Thyroid gland (tissue), 4 donors: Measurements from ENCODE around the gene ECHS1. TPM values are rescaled to one million over a fixed set of nuclear protein-coding genes. Genes with fewer than 3 reads are reported as not detected.

Source experiments
- DNase-seq, 2 donors: peaks; one replicate each; pipeline ENCODE4 v3.0.0-alpha.2; 2019
- H3K27ac ChIP-seq, 3 donors: fragments of 200-600 bp; sonication (generic); 1 replicate in 2 of 3; 2 replicates in 1 of 3; pipeline ENCODE4 v1.5.1; 2016 to 2019; ENCODE audit warnings: mild to moderate bottlenecking in 1 of 3, moderate library complexity in 1 of 3
- H3K27me3 ChIP-seq: fragments of 200-600 bp; sonication (generic); one replicate; pipeline ENCODE4 v1.5.1; 2019
- H3K36me3 ChIP-seq, 2 donors: fragments of 200-600 bp; sonication (generic); one replicate each; pipeline ENCODE4 v1.5.1; 2016 to 2019
- H3K4me1 ChIP-seq, 2 donors: fragments of 200-600 bp; sonication (generic); one replicate each; pipeline ENCODE4 v1.5.1; 2017 to 2019
- H3K4me3 ChIP-seq, 3 donors: fragments of 200-600 bp; sonication (generic); replicated peaks in 1 of 3; 1 replicate in 2 of 3; 2 replicates in 1 of 3; pipeline ENCODE4 v1.5.1; 2016; ENCODE audit warnings: mild to moderate bottlenecking in 1 of 3
- H3K9me3 ChIP-seq: fragments of 200-600 bp; sonication (generic); one replicate; pipeline ENCODE4 v1.5.1; 2017
- POLR2A ChIP-seq, 2 donors: fragments of 450-650 bp; IDR thresholded peaks; one replicate each; pipeline ENCODE4 v1.6.1; 2017; ENCODE audit warnings: antibody characterized with exemption in 2 of 2, mild to moderate bottlenecking in 2 of 2, moderate library complexity in 1 of 2
- WGBS, 2 donors: methylation state at CpG; one replicate each; pipeline ENCODE4 v1.1.5; 2017; 5-methylcytosine and 5-hydroxymethylcytosine counted together
- intact Hi-C: fragments of 100-400 bp; cut with DNase I; formaldehyde crosslinking; loops from one replicate; pipeline ENCODE4 v1.15.1; 2023
- total RNA-seq, 4 donors: library from RNA; depleted of rRNA; stranded (reverse); fragments of >200 nt; gene quantifications; one replicate each; pipeline ENCODE4 v1.2.3, GENCODE V29; 2016
- TF ChIP-seq, protein P1 (sequence below), 6 experiments: fragments of 200-600 bp in 3 of 6; fragments of 450-650 bp in 3 of 6; sonication (generic) in 3 of 6; IDR thresholded peaks; one replicate each; pipeline ENCODE4 v1.5.1; 2016 to 2019; ENCODE audit warnings: antibody characterized with exemption in 6 of 6, mild to moderate bottlenecking in 2 of 6, inconsistent platforms in 1 of 6, moderate library complexity in 1 of 6

The ECHS1 gene
- total RNA-seq, 4 donors from 2014 or later = 73.9 to 135 (median 99.5) TPM

DNA sequence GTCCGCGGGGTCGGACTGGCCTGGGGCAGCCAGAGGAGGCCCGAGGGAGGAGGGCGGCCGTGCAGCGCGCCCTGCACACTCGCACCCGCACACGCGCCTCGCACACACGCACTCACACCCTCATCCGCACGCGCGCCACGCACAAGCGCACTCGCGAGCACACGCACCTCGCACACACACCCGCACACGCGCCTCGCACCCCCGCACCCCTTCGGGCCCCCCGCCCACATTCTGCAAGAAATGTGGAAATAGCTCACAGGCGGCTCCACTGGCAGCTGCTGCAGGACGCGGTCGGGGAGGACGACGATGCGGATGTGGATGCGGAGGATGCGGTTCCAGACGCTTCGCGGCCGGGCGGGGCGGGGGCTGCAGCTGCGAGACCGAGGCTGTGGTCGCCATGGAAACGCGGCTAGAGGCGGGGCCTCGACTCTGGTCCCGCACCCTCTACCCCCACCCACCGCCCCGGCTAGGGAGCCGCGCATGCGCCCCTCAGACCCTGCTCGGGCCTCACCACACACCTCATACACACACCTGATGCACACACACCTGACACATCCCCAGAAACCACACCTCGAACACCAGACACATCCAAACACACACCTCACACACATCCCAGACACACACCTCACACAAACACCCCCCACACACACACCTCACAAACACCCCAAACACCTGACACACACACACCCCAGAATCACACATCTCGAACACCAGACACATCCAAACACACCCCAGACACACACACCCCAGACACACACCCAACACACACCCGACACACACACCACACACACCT, 36.4 kb downstream of the ECHS1 start, which contains the start of gene CALY:
Gene CALY, minus strand, starts transcription at position 320 of the 793 bp plus-strand sequence. CDS start 7,907 bp downstream, outside the sequence.
- H3K27me3 ChIP-seq = peaks cover 28% of the 10 kb centered on the region

DNA sequence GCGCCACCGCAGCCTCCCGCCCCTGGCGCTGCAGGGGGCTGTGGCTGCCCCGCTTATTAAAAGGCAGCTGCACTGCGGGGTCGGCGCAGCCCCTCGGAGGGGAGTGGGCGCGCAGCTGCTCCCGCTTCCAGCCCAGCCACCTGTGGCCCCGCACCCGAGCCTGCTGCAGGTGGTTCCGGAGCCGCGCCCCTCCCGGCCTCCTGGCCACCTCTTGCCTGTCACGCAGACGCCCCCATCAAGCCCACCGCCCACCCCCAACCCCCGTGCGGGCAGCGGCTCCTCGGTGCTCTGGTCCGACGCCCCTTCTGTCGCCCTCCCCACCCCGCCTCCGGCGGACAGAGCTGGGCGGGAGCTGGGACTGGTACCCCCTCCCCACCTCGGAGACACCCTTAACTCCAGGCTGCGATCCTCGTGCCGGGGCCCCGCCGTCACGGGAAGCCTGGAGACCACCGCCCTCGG, 37.0 kb downstream of the ECHS1 start:
- intact Hi-C loops = no loop called here
- WGBS, 2 donors = 9% methylated on average over 13 of the region's 41 CpGs; no CpG with 5 or more reads in 1 of the 2 donors
- no peak for TF ChIP-seq POLR2A (IDR thresholded peaks at IDR 0.05)
- TF ChIP-seq, protein P1, sequence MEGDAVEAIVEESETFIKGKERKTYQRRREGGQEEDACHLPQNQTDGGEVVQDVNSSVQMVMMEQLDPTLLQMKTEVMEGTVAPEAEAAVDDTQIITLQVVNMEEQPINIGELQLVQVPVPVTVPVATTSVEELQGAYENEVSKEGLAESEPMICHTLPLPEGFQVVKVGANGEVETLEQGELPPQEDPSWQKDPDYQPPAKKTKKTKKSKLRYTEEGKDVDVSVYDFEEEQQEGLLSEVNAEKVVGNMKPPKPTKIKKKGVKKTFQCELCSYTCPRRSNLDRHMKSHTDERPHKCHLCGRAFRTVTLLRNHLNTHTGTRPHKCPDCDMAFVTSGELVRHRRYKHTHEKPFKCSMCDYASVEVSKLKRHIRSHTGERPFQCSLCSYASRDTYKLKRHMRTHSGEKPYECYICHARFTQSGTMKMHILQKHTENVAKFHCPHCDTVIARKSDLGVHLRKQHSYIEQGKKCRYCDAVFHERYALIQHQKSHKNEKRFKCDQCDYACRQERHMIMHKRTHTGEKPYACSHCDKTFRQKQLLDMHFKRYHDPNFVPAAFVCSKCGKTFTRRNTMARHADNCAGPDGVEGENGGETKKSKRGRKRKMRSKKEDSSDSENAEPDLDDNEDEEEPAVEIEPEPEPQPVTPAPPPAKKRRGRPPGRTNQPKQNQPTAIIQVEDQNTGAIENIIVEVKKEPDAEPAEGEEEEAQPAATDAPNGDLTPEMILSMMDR (IDR thresholded peaks at IDR 0.05) = no peak
- Histone ChIP-seq H3K4me1 (peaks cover 14 to 22% of the 10 kb centered on the region in 2 donors), H3K9me3 (no peaks in the 10 kb centered on the region), H3K27me3 (peaks cover 28% of the 10 kb centered on the region), H3K27ac (no peak overlapping the region), H3K36me3 (no peaks in the 10 kb centered on the region), H3K4me3 (no peak overlapping the region)
- no peak for DNase-seq

More for the DNA sequence above, 36.4 kb downstream of the ECHS1 start, which contains the start of gene CALY:
- peak in 1 of 2 donors; percentile 20 for DNase-seq
- peaks cover 14 to 22% of the 10 kb centered on the region in 2 donors for H3K4me1 ChIP-seq
- intact Hi-C loops = no loop called here
- no peaks in the 10 kb centered on the region for H3K36me3 ChIP-seq
- no peak for TF ChIP-seq POLR2A (IDR thresholded peaks at IDR 0.05)
- TF ChIP-seq, protein P1 (IDR thresholded peaks at IDR 0.05) = no peak
- H3K9me3 ChIP-seq = no peaks in the 10 kb centered on the region
- WGBS, 2 donors = 24 to 49% methylated on average over 5 to 26 of the region's 63 CpGs
- no peak within 1 kb of the TSS for H3K27ac ChIP-seq
- H3K4me3 ChIP-seq = peak within 1 kb of the TSS in 1 of 3 donors; percentile 15

DNA sequence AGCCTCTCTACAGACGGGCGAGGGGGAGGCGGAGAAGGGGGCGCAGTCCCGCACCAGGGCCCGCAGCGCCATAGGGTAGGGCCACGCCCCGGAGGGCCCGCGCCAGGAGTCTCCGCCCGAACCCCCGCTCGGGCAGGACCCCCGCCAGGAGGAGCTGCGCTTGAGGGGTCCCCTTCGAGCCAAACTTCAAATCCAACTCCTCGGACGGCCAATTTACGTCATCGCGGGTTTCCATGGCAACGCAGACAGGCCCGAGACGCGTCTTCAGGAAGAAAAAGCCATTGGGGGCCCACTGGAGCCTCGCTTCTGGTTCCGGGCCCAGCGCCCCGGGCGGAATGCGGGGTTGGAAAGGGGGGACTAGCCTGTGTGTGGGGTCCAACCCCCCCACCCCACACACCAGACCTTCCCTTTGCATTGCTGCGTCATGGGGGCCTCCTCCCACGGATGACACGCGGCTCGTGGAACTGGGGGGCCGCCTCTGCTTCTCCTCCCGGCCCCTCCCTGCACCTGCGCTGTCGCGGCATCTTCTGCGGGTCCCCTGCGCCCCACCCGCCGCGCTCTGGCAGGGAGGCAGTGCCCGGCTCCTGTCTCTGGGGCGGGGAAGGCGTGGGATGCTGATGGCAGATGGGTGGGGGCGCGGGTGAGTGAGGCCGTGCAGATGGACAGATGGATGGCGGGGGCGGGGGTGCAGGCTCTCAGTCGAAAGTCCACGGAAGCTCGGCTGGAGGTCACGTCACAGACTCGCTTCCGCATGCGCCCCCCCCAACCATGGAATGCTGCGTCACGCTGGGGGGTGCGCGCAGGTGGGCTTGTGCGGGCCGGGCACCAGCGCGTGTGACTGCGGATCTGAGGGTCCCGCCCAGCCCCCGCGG, 37.7 kb downstream of the ECHS1 start:
- intact Hi-C loops = no loop called here
- DNase-seq = peak; percentile 55 to 58

DNA sequence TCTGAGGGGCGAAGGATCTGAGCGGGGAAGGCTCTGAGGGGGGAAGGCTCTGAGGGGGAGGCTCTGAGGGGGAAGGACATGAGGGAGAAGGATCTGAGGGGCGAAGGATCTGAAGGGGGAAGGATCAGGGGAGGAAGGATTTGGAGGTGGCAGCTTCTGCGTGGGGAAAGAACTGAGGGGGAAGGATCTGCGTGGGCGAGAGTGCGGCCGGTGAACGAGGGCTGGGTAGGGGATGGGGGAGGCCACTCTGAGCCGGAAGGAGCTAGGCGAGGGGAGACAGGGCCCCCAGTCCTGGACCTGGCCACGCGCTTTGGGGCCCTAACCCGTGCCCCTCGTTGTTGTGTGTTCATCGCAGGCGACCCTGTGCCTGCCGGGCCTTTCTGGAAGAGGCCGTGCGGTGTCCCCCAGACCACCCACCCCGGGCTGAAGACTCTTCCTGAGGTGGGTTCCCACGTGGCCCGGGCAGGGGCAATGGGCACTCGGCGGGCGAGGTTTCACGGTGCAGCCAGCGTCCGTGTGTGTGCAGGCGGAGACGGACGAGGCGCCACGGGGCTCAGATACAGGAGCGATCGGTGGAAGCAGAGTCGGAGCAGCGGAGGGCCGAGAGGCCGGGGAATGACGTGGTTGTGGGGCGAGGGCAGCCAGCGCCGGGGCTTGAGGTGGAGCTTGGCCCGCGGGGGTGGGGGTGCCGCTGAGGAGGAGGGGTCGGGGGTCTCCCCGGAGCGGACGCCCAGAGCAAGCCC, 38.5 kb downstream of the ECHS1 start:
- no peaks in the 10 kb centered on the region for H3K36me3 ChIP-seq
- H3K9me3 ChIP-seq = no peaks in the 10 kb centered on the region
- peaks cover 28% of the 10 kb centered on the region for H3K27me3 ChIP-seq
- H3K4me1 ChIP-seq = peaks cover 14 to 22% of the 10 kb centered on the region in 2 donors
- no peak for DNase-seq
- H3K27ac ChIP-seq = no peak overlapping the region
- WGBS, 2 donors = 23 to 55% methylated on average over 17 to 38 of the region's 51 CpGs
- peak overlapping the region in 1 of 3 donors; percentile 15 for H3K4me3 ChIP-seq
- intact Hi-C loops = no loop called here
- no peak for TF ChIP-seq POLR2A (IDR thresholded peaks at IDR 0.05)

More for the DNA sequence above, 37.7 kb downstream of the ECHS1 start:
- Histone ChIP-seq H3K27ac (no peak overlapping the region), H3K36me3 (no peaks in the 10 kb centered on the region), H3K4me3 (peak overlapping the region in 1 of 3 donors; percentile 15), H3K9me3 (no peaks in the 10 kb centered on the region), H3K4me1 (peaks cover 14 to 22% of the 10 kb centered on the region in 2 donors), H3K27me3 (peaks cover 28% of the 10 kb centered on the region)
- 2 to 4% methylated on average over 5 to 12 of the region's 75 CpGs for WGBS, 2 donors
- TF ChIP-seq, protein P1 (IDR thresholded peaks at IDR 0.05) = no peak
- TF ChIP-seq POLR2A (IDR thresholded peaks at IDR 0.05) = no peak
